ENCODE results near the gene SRRM3.
"Not testable (repeated sequence)": the region's sequence is repeated elsewhere in the genome, so short reads cannot be mapped to it uniquely, and the experiment has no call there.

Gene SRRM3

DNA sequence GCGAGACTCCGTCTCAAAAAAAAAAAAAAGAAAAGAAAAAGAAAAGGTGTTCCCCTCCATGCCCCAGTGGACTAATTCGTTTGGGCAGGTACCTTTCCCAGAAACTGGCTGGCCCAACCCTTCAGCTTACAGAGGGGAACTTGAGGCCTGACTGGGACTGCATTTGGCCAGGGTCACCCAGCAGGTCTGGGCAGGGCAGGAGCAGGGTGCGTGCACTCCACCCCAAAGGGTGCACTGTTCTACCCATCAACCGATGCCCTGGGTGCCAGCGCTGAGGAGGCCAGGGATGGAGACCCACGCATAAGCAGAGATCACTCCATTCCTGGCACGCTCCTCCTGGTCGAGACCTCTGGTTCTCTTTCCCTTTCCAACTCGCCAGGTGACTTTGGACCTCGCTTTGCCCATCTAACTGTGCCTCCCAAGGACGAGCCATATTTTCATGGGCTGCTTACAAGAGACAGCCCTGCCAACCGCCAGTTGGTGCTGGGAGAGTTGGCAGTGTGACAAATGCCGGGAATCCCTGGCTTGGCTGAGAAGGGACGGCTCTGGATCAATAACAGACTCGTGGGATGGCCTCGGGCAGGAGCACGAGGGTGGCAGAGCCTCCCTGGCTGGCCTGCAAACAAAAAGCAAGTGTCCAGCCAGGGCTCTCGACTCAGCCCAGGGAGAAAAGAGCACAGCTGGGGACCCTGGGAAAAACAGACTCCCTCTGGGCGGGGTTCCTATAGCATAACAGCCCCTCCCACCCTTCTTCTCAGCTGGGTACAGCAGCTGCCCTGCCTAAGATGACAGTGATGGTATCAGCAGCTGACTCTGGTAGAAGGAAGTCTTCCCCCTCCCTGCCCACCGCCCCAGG, 108.6 kb downstream of the SRRM3 start:
- ChIA-PET POLR2A (interaction anchor here (2.1 kb wide), 1 partner anchor 8 kb away, joined by 7 read pairs; no protein-coding TSS in a partner anchor), CTCF (interaction anchor here (1.8 to 7.2 kb wide), 2 partner anchors 17 to 132 kb away, joined by 9 to 133 read pairs; no protein-coding TSS in a partner anchor)
- no peak overlapping the region for H3K27ac ChIP-seq (ENCODE audit: extremely low read depth, low read depth, low read length)
- no peak overlapping the region for H3K4me3 ChIP-seq (ENCODE audit: low read depth, low read length)
- H3K4me1 ChIP-seq (ENCODE audit: control insufficient read depth, insufficient read depth, low read length): peaks cover 2% of the 10 kb centered on the region; the same call in 1 of the 2 replicates
- TF ChIP-seq KLF1 (tag by site-specific recombination; IDR thresholded peaks at IDR 0.05): peak; percentile 45; the same call in 1 of the 2 replicates
- TF ChIP-seq, protein P1, sequence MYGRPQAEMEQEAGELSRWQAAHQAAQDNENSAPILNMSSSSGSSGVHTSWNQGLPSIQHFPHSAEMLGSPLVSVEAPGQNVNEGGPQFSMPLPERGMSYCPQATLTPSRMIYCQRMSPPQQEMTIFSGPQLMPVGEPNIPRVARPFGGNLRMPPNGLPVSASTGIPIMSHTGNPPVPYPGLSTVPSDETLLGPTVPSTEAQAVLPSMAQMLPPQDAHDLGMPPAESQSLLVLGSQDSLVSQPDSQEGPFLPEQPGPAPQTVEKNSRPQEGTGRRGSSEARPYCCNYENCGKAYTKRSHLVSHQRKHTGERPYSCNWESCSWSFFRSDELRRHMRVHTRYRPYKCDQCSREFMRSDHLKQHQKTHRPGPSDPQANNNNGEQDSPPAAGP (tag by site-specific recombination; IDR thresholded peaks at IDR 0.05): no peak
- TF ChIP-seq ZIC2 (tag by site-specific recombination; IDR thresholded peaks at IDR 0.05): peak; percentile 42; the same call in 1 of the 2 replicates
- no peak for TF ChIP-seq BCL11B (tag by site-specific recombination; IDR thresholded peaks at IDR 0.05; ENCODE audit: low read depth)
- no peak for TF ChIP-seq ZNF585B (tag by site-specific recombination; IDR thresholded peaks at IDR 0.05)
- no peaks in the 10 kb centered on the region for H3K36me3 ChIP-seq (ENCODE audit: control insufficient read depth in 2 of 2, insufficient read depth in 1 of 2, low read length in 2 of 2)
- no peaks in the 10 kb centered on the region for H3K9me3 ChIP-seq (ENCODE audit: control insufficient read depth, insufficient read depth, low read depth, low read length)

DNA sequence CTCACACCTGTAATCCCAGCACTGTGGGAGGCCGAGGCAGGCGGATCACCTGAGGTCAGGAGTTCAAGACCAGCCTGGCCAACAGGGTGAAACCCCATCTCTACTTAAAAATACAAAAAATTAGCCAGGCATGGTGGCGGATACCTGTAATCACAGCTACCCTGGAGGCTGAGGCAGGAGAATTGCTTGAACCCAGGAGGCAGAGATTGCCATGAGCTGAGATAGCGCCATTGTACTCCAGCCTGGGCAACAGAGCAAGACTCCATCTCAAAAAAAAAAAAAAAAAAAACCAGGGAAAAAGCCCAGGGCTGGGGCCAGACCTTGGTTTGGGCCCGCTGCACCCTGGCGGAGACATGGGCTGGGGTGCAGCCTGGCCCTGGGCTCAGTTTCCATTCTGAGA, 110.1 kb downstream of the SRRM3 start:
- CTCF ChIA-PET: interaction anchor here (0.6 to 7.2 kb wide), 8 partner anchors 9 to 295 kb away, joined by 3 to 133 read pairs (median 4); no protein-coding TSS in a partner anchor
- H3K36me3 ChIP-seq (ENCODE audit: control insufficient read depth in 2 of 2, insufficient read depth in 1 of 2, low read length in 2 of 2); H3K27ac ChIP-seq (ENCODE audit: extremely low read depth, low read depth, low read length); H3K4me3 ChIP-seq (ENCODE audit: low read depth, low read length); POLR2A ChIA-PET; H3K4me1 ChIP-seq (ENCODE audit: control insufficient read depth, insufficient read depth, low read length); H3K9me3 ChIP-seq (ENCODE audit: control insufficient read depth, insufficient read depth, low read depth, low read length): not testable (repeated sequence)

DNA sequence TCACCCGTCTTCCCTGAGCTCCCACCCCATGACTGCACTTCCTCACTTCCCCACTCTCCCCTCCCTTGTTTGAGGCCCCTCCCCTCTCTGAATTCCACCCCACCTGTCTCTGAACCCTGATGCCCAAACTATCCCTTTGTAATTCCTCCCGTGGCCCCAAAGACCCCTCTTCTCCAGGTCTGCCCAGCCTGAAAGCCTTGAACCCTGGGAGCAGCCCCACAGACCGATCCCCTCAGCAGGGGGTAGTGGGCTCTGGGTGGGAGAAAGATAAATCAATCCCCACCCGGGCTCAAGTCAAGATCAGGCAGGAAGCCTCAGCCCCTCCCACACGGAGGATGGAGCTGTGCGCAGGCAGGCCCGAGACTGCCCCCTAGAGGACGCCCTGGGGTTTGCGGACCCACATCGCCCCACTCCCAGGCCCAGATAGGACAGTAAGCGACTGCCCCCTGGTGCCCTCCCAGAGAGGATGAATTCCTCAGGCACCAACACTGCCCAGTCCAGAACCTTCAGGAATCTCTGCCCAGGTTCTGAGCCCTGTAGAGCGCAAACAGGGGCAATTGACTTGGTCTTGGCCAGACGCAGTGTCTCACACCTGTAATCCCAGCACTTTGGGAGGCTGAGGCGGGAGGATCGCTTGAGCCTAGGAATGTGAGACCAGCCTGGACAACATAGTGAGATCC, 112.5 kb downstream of the SRRM3 start:
- H3K27ac ChIP-seq (ENCODE audit: extremely low read depth, low read depth, low read length): no peak overlapping the region; the same call in 1 of the 2 replicates
- ChIA-PET CTCF (interaction anchor here (0.6 to 7.2 kb wide), 37 partner anchors 9 to 1253 kb away, joined by 3 to 133 read pairs (median 4); partner anchors contain the start of genes HSPB1, MDH2, STYXL1 and TMEM120A), POLR2A (interaction anchor here (0.6 to 1.6 kb wide), 4 partner anchors 19 to 136 kb away, joined by 3 to 6 read pairs (median 4); partner anchors contain the start of gene YWHAG)
- no peaks in the 10 kb centered on the region; a peak in 1 of 3 replicates for H3K36me3 ChIP-seq (ENCODE audit: control insufficient read depth in 2 of 2, insufficient read depth in 1 of 2, low read length in 2 of 2)
- H3K9me3 ChIP-seq (ENCODE audit: control insufficient read depth, insufficient read depth, low read depth, low read length): no peaks in the 10 kb centered on the region
- peaks cover 5% of the 10 kb centered on the region; the same call in 1 of the 2 replicates for H3K4me1 ChIP-seq (ENCODE audit: control insufficient read depth, insufficient read depth, low read length)
- peak overlapping the region; percentile 13; the same call in 1 of the 2 replicates for H3K4me3 ChIP-seq (ENCODE audit: low read depth, low read length)
- TF ChIP-seq ZNF391 (tag by site-specific recombination; IDR thresholded peaks at IDR 0.05; ENCODE audit: borderline replicate concordance, low read depth): peak; percentile 83; the same call in 1 of the 2 replicates
- peak; percentile 46 for TF ChIP-seq KLF9 (tag by site-specific recombination; IDR thresholded peaks at IDR 0.05; ENCODE audit: low read depth)
- TF ChIP-seq, protein P2, sequence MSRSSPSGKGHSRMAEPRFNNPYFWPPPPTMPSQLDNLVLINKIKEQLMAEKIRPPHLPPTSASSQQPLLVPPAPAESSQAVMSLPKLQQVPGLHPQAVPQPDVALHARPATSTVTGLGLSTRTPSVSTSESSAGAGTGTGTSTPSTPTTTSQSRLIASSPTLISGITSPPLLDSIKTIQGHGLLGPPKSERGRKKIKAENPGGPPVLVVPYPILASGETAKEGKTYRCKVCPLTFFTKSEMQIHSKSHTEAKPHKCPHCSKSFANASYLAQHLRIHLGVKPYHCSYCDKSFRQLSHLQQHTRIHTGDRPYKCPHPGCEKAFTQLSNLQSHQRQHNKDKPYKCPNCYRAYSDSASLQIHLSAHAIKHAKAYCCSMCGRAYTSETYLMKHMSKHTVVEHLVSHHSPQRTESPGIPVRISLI (tag by site-specific recombination; IDR thresholded peaks at IDR 0.05): 0 out of 2 replicates have a peak, but pooled peaks have one; percentile 19
- TF ChIP-seq, protein P3, sequence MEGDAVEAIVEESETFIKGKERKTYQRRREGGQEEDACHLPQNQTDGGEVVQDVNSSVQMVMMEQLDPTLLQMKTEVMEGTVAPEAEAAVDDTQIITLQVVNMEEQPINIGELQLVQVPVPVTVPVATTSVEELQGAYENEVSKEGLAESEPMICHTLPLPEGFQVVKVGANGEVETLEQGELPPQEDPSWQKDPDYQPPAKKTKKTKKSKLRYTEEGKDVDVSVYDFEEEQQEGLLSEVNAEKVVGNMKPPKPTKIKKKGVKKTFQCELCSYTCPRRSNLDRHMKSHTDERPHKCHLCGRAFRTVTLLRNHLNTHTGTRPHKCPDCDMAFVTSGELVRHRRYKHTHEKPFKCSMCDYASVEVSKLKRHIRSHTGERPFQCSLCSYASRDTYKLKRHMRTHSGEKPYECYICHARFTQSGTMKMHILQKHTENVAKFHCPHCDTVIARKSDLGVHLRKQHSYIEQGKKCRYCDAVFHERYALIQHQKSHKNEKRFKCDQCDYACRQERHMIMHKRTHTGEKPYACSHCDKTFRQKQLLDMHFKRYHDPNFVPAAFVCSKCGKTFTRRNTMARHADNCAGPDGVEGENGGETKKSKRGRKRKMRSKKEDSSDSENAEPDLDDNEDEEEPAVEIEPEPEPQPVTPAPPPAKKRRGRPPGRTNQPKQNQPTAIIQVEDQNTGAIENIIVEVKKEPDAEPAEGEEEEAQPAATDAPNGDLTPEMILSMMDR (tag by site-specific recombination; IDR thresholded peaks at IDR 0.05): peak; percentile 97
- 0 out of 2 replicates have a peak, but pooled peaks have one; percentile 38 for TF ChIP-seq SCRT2 (tag by site-specific recombination; IDR thresholded peaks at IDR 0.05)
- TF ChIP-seq SP2 (tag by site-specific recombination; IDR thresholded peaks at IDR 0.05): peak; percentile 54
- peak; percentile 66; the same call in 1 of the 2 replicates for TF ChIP-seq ZNF501 (tag by site-specific recombination; IDR thresholded peaks at IDR 0.05)
- TF ChIP-seq ZIC2 (tag by site-specific recombination; IDR thresholded peaks at IDR 0.05): peak; percentile 56
- TF ChIP-seq ZNF335 (tag by site-specific recombination; conservative IDR thresholded peaks at IDR 0.05): peak; percentile 34; the same call in 1 of the 2 replicates
- peak; percentile 95 for TF ChIP-seq ZNF654 (tag by site-specific recombination; IDR thresholded peaks at IDR 0.05; ENCODE audit: low read depth)
- TF ChIP-seq ZNF600 (tag by site-specific recombination; IDR thresholded peaks at IDR 0.05): peak; percentile 70
- peak; percentile 64 for TF ChIP-seq ZFHX2 (tag by site-specific recombination; conservative IDR thresholded peaks at IDR 0.05)
- TF ChIP-seq, protein P4, sequence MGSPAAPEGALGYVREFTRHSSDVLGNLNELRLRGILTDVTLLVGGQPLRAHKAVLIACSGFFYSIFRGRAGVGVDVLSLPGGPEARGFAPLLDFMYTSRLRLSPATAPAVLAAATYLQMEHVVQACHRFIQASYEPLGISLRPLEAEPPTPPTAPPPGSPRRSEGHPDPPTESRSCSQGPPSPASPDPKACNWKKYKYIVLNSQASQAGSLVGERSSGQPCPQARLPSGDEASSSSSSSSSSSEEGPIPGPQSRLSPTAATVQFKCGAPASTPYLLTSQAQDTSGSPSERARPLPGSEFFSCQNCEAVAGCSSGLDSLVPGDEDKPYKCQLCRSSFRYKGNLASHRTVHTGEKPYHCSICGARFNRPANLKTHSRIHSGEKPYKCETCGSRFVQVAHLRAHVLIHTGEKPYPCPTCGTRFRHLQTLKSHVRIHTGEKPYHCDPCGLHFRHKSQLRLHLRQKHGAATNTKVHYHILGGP (tag by site-specific recombination; IDR thresholded peaks at IDR 0.05): no peak
- TF ChIP-seq ZNF2 (tag by site-specific recombination; IDR thresholded peaks at IDR 0.05): peak; percentile 38; the same call in 1 of the 2 replicates
- TF ChIP-seq, protein P5, sequence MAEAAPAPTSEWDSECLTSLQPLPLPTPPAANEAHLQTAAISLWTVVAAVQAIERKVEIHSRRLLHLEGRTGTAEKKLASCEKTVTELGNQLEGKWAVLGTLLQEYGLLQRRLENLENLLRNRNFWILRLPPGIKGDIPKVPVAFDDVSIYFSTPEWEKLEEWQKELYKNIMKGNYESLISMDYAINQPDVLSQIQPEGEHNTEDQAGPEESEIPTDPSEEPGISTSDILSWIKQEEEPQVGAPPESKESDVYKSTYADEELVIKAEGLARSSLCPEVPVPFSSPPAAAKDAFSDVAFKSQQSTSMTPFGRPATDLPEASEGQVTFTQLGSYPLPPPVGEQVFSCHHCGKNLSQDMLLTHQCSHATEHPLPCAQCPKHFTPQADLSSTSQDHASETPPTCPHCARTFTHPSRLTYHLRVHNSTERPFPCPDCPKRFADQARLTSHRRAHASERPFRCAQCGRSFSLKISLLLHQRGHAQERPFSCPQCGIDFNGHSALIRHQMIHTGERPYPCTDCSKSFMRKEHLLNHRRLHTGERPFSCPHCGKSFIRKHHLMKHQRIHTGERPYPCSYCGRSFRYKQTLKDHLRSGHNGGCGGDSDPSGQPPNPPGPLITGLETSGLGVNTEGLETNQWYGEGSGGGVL (tag by site-specific recombination; IDR thresholded peaks at IDR 0.05): 0 out of 2 replicates have a peak, but pooled peaks have one; percentile 44

All from HEK293 (cell line).